HL-60 (cell line): Measurements from ENCODE around the gene BBOX1.
A peak's percentile ranks its signal among the peaks of the same experiment; 100 is the strongest.
"Not testable (repeated sequence)": the region's sequence is repeated elsewhere in the genome, so short reads cannot be mapped to it uniquely, and the experiment has no call there.

Experiments
- DNase-seq, 2 experiments: peaks; one replicate each; pipeline ENCODE4 v3.0.0-alpha.2; 2010 to 2020; ENCODE audit warnings: low read depth in 1 of 2, low spot score in 1 of 2
- H3K27ac ChIP-seq: fragments of 250-450 bp; sonication (Bioruptor Pico); replicated peaks from 2 replicates; pipeline ENCODE4 v1.5.1; 2020; ENCODE audit warnings: mild to moderate bottlenecking, moderate library complexity
- H3K27me3 ChIP-seq: fragments of 250-450 bp; sonication (Bioruptor Pico); 2 replicates; pipeline ENCODE4 v1.5.1; 2021; ENCODE audit warnings: mild to moderate bottlenecking, moderate library complexity; ENCODE audit not compliant: insufficient read depth, poor library complexity, severe bottlenecking
- H3K4me3 ChIP-seq: replicated peaks from 2 replicates; pipeline ENCODE4 v1.5.1; 2011; ENCODE audit warnings: mild to moderate bottlenecking, control low read depth, low read length; ENCODE audit not compliant: insufficient read depth
- GABPA ChIP-seq: IDR thresholded peaks from 2 replicates; pipeline ENCODE4 v1.6.1; 2012; ENCODE audit warnings: low read depth
- POLR2AphosphoS5 ChIP-seq: IDR thresholded peaks from 2 replicates; pipeline ENCODE4 v1.6.1; 2012; ENCODE audit warnings: low read depth
- SPI1 ChIP-seq: IDR thresholded peaks from 2 replicates; pipeline ENCODE4 v1.6.1; 2012; ENCODE audit warnings: low read depth, mild to moderate bottlenecking, borderline replicate concordance
- TF ChIP-seq, protein P1 (sequence below): IDR thresholded peaks from 2 replicates; pipeline ENCODE4 v1.6.1; 2012; ENCODE audit warnings: low read depth; ENCODE audit not compliant: insufficient replicate concordance
- TF ChIP-seq, protein P2 (sequence below): IDR thresholded peaks from one replicate; pipeline ENCODE4 v1.5.1; 2011; ENCODE audit warnings: low read length, control low read depth, inconsistent platforms; ENCODE audit not compliant: insufficient read depth

Gene BBOX1

DNA sequence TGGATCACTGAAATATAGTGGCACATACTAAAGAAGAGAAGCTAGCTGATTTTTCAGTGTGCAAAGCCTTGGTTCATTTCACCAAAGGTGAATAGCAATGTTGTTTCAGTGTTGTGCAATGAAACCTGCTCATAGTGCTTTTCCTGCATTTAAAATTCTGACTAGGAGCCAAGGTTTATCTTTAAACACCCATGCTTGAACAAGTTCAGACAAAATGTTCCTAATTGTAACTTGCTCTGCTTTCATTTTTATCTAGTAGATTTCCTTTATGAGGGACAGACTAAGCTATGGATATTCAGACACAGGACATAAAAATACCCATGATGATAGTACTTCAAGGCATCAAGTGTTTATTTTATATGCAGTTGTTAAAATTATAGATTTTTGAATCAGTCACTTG lies 47.7 kb downstream of the BBOX1 start:
- H3K27ac ChIP-seq, result no peak overlapping the region
- H3K27me3 ChIP-seq, result no peaks in the 10 kb centered on the region
- H3K4me3 ChIP-seq, result no peak overlapping the region
- TF ChIP-seq SPI1 (no peak), GABPA (no peak)
- no peak for DNase-seq

DNA sequence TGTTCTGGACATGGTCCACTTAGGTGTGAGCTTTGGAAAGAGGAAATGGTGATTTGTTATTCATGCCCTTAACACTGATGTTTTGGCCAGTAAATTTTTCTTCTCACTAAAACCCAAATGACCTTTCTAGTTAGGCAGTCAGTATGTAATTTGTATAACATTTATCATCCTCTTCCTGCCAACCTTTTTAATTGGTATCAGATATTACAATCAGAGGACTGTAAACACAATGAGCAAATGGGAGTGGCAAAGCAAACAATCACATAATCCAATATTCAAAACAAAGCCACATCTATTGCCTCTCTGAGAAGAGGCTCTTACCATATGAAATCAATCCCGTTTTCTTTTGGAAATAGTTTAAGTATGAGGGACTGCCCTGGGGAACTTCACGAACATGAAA lies 49.1 kb downstream of the BBOX1 start:
- no peak overlapping the region for H3K27ac ChIP-seq

DNA sequence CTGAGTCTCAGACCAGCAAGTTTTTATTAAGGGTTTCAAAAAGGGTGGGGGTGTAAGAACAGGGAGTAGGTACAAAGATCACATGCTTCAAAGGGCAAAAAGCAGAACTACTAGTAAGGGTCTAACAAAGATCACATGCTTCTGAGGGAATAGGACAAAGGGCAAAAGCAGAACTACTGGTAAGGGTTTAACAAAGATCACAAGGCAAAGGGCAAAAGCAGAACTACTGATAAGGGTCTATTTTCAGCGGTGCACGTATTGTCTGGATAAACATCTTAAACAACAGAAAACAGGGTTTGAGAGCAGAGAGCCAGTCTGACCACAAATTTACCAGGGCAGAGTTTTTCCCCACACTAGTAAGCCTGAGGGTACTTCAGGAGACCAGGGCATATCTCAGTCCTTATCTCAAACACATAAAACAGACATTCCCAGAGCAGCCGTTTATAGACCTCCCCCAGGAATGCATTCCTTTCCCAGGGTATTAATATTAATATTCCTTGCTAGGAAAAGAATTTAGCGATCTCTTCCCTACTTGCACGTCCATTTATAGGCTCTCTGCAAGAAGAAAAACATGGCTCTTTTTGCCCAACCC lies 49.8 kb downstream of the BBOX1 start:
- H3K27ac ChIP-seq, H3K27me3 ChIP-seq, H3K4me3 ChIP-seq: not testable (repeated sequence)
- DNase-seq, result peak in 1 of 2 experiments; percentile 6

More for the DNA sequence above, 49.1 kb downstream of the BBOX1 start:
- no peak for DNase-seq
- Histone ChIP-seq H3K4me3 (no peak overlapping the region), H3K27me3 (no peaks in the 10 kb centered on the region)
- TF ChIP-seq, protein P1, sequence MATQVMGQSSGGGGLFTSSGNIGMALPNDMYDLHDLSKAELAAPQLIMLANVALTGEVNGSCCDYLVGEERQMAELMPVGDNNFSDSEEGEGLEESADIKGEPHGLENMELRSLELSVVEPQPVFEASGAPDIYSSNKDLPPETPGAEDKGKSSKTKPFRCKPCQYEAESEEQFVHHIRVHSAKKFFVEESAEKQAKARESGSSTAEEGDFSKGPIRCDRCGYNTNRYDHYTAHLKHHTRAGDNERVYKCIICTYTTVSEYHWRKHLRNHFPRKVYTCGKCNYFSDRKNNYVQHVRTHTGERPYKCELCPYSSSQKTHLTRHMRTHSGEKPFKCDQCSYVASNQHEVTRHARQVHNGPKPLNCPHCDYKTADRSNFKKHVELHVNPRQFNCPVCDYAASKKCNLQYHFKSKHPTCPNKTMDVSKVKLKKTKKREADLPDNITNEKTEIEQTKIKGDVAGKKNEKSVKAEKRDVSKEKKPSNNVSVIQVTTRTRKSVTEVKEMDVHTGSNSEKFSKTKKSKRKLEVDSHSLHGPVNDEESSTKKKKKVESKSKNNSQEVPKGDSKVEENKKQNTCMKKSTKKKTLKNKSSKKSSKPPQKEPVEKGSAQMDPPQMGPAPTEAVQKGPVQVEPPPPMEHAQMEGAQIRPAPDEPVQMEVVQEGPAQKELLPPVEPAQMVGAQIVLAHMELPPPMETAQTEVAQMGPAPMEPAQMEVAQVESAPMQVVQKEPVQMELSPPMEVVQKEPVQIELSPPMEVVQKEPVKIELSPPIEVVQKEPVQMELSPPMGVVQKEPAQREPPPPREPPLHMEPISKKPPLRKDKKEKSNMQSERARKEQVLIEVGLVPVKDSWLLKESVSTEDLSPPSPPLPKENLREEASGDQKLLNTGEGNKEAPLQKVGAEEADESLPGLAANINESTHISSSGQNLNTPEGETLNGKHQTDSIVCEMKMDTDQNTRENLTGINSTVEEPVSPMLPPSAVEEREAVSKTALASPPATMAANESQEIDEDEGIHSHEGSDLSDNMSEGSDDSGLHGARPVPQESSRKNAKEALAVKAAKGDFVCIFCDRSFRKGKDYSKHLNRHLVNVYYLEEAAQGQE, result no peak
- TF ChIP-seq, protein P2, sequence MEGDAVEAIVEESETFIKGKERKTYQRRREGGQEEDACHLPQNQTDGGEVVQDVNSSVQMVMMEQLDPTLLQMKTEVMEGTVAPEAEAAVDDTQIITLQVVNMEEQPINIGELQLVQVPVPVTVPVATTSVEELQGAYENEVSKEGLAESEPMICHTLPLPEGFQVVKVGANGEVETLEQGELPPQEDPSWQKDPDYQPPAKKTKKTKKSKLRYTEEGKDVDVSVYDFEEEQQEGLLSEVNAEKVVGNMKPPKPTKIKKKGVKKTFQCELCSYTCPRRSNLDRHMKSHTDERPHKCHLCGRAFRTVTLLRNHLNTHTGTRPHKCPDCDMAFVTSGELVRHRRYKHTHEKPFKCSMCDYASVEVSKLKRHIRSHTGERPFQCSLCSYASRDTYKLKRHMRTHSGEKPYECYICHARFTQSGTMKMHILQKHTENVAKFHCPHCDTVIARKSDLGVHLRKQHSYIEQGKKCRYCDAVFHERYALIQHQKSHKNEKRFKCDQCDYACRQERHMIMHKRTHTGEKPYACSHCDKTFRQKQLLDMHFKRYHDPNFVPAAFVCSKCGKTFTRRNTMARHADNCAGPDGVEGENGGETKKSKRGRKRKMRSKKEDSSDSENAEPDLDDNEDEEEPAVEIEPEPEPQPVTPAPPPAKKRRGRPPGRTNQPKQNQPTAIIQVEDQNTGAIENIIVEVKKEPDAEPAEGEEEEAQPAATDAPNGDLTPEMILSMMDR, result no peak
- TF ChIP-seq GABPA (no peak), SPI1 (no peak), POLR2AphosphoS5 (no peak)

- no peak for TF ChIP-seq SPI1
- no peak overlapping the region for H3K4me3 ChIP-seq
- no peak for DNase-seq
- H3K27me3 ChIP-seq, result no peaks in the 10 kb centered on the region
- H3K27ac ChIP-seq, result no peak overlapping the region
These were observed 53.5 kb downstream of the BBOX1 start for GRCh38 chr11:27094120-27094519.

GRCh38 chr11:27095059-27095458 lies 54.4 kb downstream of the BBOX1 start:
- DNase-seq, result no peak
- H3K4me3 ChIP-seq, result no peak overlapping the region
- H3K27ac ChIP-seq, result no peak overlapping the region
- H3K27me3 ChIP-seq, result no peaks in the 10 kb centered on the region
- no peak for TF ChIP-seq POLR2AphosphoS5
- TF ChIP-seq, protein P2, result no peak
- no peak for TF ChIP-seq SPI1
- TF ChIP-seq, protein P1, result no peak
- TF ChIP-seq GABPA, result no peak
